MCF 10A (cell line): ENCODE measurements around the gene TFDP1. TPM values are rescaled to one million over a fixed set of nuclear protein-coding genes. Genes with fewer than 3 reads are reported as not detected.

Source experiments
- BruUV-seq: library from RNA; stranded (reverse); fragments of 400-500 nt; replicated peaks from 2 replicates; lab custom pipeline; 2021; lab: Mats Ljungman, UMichigan
- CTCF ChIA-PET: fragments of 300-600 bp; sonication (Branson Sonifier 250); formaldehyde crosslinking; extraction: SDS; loops from one replicate; lab custom pipeline; 2021; ENCODE audit warnings: antibody characterized with exemption, inconsistent platforms; lab: Yijun Ruan, JAX
- POLR2A ChIA-PET: fragments of 300-600, 350-650 bp; sonication (Branson Sonifier 250); formaldehyde crosslinking; extraction: SDS; loops from one replicate; lab custom pipeline; 2020; ENCODE audit warnings: antibody characterized with exemption, inconsistent platforms; lab: Yijun Ruan, JAX
- DNase-seq: peaks from one replicate; pipeline ENCODE4 v3.0.0-alpha.2; 2018; ENCODE audit not compliant: unreplicated experiment
- H3K27ac Mint-ChIP-seq: one replicate; pipeline ENCODE4 v1.8.0; 2022; ENCODE audit warnings: mild to moderate bottlenecking, low read depth, mixed read lengths; ENCODE audit not compliant: unreplicated experiment
- H3K27me3 Mint-ChIP-seq: one replicate; pipeline ENCODE4 v1.8.0; 2022; ENCODE audit warnings: mixed read lengths; ENCODE audit not compliant: insufficient read depth, unreplicated experiment
- H3K36me3 Mint-ChIP-seq: one replicate; pipeline ENCODE4 v1.8.0; 2022; ENCODE audit warnings: mild to moderate bottlenecking, moderate library complexity, mixed read lengths; ENCODE audit not compliant: insufficient read depth, unreplicated experiment
- H3K4me1 Mint-ChIP-seq: one replicate; pipeline ENCODE4 v1.8.0; 2022; ENCODE audit warnings: mixed read lengths; ENCODE audit not compliant: insufficient read depth, unreplicated experiment
- H3K4me3 Mint-ChIP-seq: one replicate; pipeline ENCODE4 v1.8.0; 2022; ENCODE audit warnings: mild to moderate bottlenecking, moderate library complexity, mixed read lengths; ENCODE audit not compliant: unreplicated experiment
- H3K9me3 Mint-ChIP-seq: one replicate; pipeline ENCODE4 v1.8.0; 2022; ENCODE audit warnings: mixed read lengths; ENCODE audit not compliant: unreplicated experiment
- CTCF ChIP-seq: fragments of 200-600 bp; IDR thresholded peaks from one replicate; pipeline ENCODE4 v1.8.0; 2022; ENCODE audit warnings: antibody characterized with exemption, mild to moderate bottlenecking; ENCODE audit not compliant: unreplicated experiment
- intact Hi-C: fragments of 100-400 bp; cut with micrococcal nuclease; formaldehyde crosslinking; loops from 2 replicates; pipeline ENCODE4 v1.14.1; 2022
- total RNA-seq: library from RNA; stranded (reverse); gene quantifications from 2 replicates; pipeline ENCODE4 v1.2.3, GENCODE V29; 2022

The TFDP1 gene
- total RNA-seq, 1 experiment from 2014 or later: 100 TPM

- no TSS peak for BruUV-seq
- Mint-ChIP-seq H3K27me3 (peaks cover 16% of the 10 kb centered on the region), H3K9me3 (peaks cover 19% of the 10 kb centered on the region), H3K4me1 (no peaks in the 10 kb centered on the region), H3K36me3 (peaks cover 6% of the 10 kb centered on the region), H3K27ac (no peak overlapping the region), H3K4me3 (no peak overlapping the region)
- TF ChIP-seq CTCF: no peak
- intact Hi-C loops: no loop called here
- ChIA-PET POLR2A (no interaction called here), CTCF (no interaction called here)
- no peak for DNase-seq
These were observed 79.4 kb downstream of the TFDP1 start for GRCh38 chr13:113663934-113664333.

- no peaks in the 10 kb centered on the region for H3K4me1 Mint-ChIP-seq
- ChIA-PET CTCF (interaction anchor here (0.7 kb wide), 1 partner anchor 60 kb away, joined by 5 read pairs; no protein-coding TSS in a partner anchor), POLR2A (interaction anchor here (0.7 kb wide), 1 partner anchor 184 kb away, joined by 3 read pairs; no protein-coding TSS in a partner anchor)
- TF ChIP-seq CTCF: no peak
- no peak overlapping the region for H3K27ac Mint-ChIP-seq
- intact Hi-C loops: no loop called here
- H3K9me3 Mint-ChIP-seq: peaks cover 19% of the 10 kb centered on the region
- no peak for DNase-seq
- peaks cover 6% of the 10 kb centered on the region for H3K36me3 Mint-ChIP-seq
- H3K4me3 Mint-ChIP-seq: no peak overlapping the region
- H3K27me3 Mint-ChIP-seq: peaks cover 13% of the 10 kb centered on the region
- no TSS peak for BruUV-seq
These were observed 80.4 kb downstream of the TFDP1 start for GRCh38 chr13:113664751-113665596.

- intact Hi-C loops: no loop called here
- no TSS peak for BruUV-seq
- ChIA-PET POLR2A (interaction anchor here (0.7 kb wide), 1 partner anchor 185 kb away, joined by 3 read pairs; no protein-coding TSS in a partner anchor), CTCF (interaction anchor here (0.7 kb wide), 1 partner anchor 59 kb away, joined by 5 read pairs; no protein-coding TSS in a partner anchor)
- DNase-seq: no peak
- Mint-ChIP-seq H3K36me3 (peaks cover 6% of the 10 kb centered on the region), H3K9me3 (peaks cover 15% of the 10 kb centered on the region), H3K27me3 (peaks cover 5% of the 10 kb centered on the region), H3K4me1 (no peaks in the 10 kb centered on the region), H3K27ac (no peak overlapping the region), H3K4me3 (no peak overlapping the region)
- TF ChIP-seq CTCF: no peak
These were observed 81.2 kb downstream of the TFDP1 start for GRCh38 chr13:113665597-113666328.

- no TSS peak for BruUV-seq
- POLR2A ChIA-PET: no interaction called here
- Mint-ChIP-seq H3K27ac (no peak overlapping the region), H3K4me1 (no peaks in the 10 kb centered on the region), H3K36me3 (peaks cover 6% of the 10 kb centered on the region), H3K4me3 (no peak overlapping the region), H3K9me3 (peaks cover 10% of the 10 kb centered on the region), H3K27me3 (peaks cover under 1% of the 10 kb centered on the region)
- no peak for TF ChIP-seq CTCF
- CTCF ChIA-PET: interaction anchor here (0.6 kb wide), 1 partner anchor 170 kb away, joined by 3 read pairs; no protein-coding TSS in a partner anchor
- no peak for DNase-seq
- intact Hi-C loops: no loop called here
These were observed 81.7 kb downstream of the TFDP1 start for GRCh38 chr13:113666329-113666670.
